Stimulated activated CD8-positive, alpha-beta memory T cell treated with anti-CD3 and anti-CD28 coated beads, Interleukin-4, amount 100 ng/mL, for 48 hours (primary cell): ENCODE results near the gene PLCG2.
"Not testable (repeated sequence)": the region's sequence is repeated elsewhere in the genome, so short reads cannot be mapped to it uniquely, and the experiment has no call there.

Experiments
- DNase-seq: peaks from one replicate; pipeline ENCODE4 v3.0.0-alpha.2; 2020

The PLCG2 gene

DNA sequence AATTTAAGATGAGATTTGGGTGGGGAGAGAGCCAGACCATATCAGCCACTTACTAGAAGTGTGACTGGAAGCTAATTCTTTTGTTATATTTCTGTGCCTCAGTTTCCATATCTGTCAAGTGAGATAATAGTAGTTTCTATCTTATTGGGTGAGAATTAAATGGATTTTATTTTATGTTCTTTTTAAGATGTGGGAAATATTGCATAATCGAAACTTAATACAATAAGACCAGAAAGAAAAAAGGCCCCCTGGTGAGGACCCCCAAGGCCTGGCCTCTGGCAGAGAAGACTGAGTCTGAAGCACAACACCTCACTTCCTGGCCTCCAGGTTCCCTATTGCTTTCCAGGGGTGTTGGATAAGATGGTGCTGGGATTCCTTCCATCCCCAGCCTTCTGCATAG, 13.7 kb downstream of the PLCG2 start:
- no peak for DNase-seq

DNA sequence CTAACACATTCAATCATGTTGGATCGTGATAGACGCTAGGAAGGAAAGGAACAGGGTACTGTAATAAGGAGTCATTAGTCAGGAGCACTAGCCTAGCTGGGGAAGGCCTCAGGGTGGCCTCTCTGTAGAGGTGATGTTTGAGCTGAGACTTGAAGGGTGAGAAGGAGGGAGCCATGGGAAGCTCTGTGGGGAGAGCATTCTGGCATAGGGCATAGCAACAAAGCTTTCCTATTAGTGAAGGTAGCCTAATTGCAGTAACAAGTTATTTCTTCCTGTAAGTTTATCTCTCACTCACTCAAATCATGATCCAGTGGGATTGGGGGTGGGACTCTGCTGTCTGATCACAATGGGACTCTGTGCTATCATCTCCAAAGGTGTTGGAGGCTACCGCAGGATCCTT, 16.1 kb downstream of the PLCG2 start:
- DNase-seq = no peak

DNA sequence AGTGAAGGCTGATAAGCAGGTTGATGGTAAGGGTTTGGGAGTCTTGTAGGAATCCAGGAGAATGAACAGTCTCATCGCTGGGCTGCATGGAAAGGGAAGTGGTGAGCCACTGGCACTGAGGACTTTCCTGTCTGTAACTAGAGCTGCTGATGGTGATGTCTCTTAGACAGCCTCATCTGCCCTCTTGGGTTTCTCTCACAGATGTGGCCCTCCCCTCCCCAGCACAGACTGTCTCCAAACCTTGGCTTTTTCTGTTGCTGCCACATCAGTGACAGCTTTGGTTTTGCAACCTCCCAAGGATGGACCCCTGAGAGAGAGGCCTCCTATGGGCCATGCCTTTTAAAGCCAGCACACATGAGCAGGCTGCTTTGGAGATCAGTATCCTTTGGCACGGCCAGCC, 16.9 kb downstream of the PLCG2 start:
- no peak for DNase-seq

DNA sequence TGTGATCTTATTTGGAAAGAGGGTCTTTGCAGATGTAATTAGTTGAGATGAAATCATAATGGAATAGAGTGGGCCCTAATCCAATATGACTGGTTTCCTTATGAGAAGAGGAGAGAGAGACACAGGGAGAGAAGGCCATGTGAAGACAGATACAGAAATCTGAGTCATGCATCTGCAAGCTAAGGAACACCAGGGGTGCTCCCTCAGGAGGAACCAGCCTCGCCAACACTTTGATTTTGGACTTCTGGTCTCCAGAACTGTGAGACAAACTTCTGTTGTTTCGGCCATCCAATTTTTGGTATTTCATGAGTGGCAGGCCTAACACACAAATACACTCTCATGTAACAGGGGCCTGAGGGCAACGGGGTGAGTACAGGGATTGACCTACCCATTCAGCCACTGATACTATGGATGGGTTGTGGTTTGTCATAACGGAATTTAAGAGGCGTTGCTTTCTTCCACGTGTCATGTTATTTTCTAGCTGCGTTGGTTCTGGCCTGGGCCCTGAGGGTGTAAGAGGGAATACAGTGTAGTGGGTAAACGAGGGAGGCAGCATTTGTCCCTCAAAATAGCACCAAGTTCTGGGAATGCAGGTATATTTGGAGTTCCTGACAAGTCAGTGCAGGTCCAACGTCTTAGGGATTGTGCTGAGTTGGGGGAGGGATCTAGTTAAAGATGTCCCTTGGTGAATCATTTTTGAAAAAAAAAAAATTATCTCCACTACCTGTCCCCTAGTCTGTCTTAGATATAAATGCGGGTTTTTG, 17.7 kb downstream of the PLCG2 start:
- DNase-seq = no peak

DNA sequence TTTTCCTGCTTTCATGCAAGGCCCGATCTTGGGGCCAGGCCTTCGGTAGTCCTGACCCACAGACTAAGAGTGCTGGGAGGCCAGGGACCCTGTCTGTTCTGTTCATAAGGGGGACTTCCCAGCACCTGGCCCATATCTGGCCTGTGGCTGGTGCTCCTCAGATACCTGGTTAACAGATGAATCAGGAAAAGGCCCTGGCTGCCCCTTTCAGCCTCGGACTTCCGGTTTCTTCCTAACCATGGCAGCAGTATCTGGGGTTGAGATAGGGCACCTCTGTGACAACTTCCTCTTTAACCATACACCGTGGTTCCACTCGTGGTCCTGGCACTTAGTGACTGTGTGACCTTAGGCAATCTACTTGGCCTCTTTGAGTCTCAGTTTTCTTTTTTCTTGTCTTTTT, 18.4 kb downstream of the PLCG2 start:
- no peak for DNase-seq

DNA sequence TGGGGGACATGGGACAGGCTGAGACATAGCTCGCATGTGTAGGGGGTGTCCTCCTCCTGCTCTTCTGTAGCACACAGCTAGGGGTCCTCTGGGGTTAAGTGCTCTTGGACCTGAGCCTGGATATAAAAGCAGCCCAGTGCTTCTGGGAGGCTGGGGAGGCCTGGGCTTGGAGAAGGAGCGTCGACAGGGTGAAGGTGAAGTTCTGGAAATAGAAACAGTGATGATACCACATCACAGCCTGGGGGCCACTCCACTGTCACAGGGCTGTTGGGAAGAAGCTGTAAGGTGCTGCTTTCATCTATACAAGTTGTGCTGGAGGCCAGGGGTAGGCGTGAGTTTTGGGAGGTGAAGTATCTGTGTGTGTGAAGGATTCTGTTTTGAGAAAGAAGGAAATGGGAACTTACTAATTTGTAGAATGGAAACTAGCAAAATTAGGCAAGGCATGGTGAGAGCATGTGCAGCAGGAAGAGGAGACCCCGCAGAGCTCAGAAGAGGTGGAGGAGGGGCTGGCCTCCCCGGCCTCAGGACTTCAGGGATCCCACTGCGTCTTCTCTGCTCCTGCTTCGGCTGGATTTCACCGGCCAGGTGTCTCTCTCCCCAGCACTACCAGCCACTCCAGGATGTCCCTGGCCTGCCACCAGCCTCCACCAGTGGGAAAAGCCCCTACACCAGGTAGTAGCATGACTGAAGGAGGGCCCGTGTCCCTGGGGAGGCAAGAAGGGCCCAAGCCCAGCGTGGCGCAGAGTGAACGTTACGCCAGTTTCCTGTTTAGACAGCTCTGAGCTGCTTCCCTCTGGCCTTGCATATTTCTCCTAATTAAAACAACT, 19.4 kb downstream of the PLCG2 start:
- DNase-seq = peak; percentile 51

DNA sequence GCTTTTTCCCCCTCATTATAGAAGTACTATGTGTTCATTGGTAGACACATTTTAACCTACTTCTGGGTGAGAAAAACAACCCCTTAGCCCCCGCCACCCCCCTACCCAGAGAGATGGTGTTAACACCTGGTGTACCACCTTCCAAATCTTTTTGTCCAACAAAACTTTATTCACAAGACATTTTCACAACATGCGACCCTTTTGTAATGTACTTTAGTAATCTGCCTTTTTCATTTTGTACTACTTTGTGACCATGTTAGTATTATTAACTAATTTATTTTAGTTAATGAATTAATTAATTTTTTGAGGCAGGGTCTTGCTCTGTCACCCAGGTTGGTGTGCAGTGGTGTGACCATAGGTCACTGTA, 20.0 kb downstream of the PLCG2 start:
- DNase-seq = no peak

DNA sequence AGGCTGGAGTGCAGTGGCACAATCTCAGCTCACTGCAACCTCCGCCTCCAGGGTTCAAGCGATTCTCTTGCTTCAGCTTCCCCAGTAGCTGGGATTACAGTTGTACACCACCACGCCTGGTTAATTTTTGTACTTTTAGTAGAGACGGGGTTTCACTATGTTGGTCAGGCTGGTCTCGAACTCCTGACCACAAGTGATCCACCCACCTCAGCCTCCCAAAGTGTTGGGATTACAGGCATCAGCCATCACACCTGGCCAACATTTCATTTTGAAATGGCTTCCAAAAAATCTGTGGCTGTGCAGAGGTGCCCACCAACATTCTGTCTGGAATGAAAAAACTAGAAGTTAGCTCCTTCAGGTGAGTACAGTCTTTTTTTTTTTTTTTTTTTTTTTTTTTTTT, 22.6 kb downstream of the PLCG2 start:
- DNase-seq = not testable (repeated sequence)

DNA sequence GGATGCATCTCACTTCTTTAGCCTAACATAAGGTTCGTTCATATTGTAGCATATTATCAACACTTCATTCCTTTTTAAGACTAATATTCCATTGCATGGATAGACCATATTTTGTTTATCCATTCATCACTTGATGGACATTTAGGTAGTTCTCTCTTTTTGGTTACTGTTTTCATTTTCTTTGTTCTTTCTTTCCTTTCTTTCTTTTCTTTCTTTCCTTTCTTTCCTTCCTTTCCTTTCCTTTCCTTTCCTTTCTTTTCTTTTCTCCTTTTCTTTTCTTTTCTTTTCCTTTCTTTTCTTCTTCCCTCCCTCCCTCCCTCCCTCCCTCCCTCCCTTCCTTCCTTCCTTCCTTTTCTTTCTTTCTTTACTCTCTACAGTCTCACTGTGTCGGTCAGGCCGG, 24.2 kb downstream of the PLCG2 start:
- no peak for DNase-seq

DNA sequence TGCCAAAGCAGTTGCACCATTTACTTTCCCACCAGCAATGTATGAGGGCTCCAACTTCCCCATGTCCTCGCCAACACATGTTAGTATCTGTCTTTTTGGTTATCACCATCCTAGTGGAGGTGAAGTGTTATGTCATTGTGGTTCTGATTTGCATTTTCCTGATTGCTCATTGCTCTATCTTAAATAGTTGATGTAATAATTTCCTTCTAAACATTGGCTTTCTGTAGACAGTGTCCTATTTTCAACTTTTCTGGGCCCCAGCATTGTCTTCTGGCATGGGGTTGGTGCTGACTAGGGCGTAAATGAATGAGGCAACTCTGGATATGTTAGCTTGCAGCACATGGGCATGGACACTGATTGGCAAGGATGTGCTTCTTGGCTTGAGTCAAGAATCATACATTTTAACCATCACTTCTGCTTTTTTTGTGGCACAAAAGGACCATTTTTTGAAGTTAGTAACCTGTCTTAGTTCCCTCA, 25.1 kb downstream of the PLCG2 start:
- no peak for DNase-seq

DNA sequence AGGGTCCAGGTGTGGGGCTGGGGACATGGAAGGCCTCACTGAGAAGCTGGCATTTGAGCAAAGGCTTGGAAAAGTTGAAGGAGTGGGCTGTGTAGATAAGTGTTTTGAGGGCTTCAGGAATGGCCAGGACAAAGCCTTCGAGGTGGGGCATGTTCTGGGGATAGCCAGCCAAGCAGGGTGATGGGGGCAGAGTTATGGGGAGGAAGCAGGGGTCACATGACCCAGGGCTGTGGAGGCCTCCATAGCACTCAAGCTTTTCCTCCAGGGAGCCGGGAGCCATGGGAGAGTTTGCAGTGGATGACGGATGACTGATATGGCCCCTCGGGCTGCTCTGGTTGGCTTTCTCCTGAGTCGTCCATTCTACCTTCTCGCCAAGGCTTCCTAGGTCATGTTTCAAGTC, 27.6 kb downstream of the PLCG2 start:
- DNase-seq = no peak

DNA sequence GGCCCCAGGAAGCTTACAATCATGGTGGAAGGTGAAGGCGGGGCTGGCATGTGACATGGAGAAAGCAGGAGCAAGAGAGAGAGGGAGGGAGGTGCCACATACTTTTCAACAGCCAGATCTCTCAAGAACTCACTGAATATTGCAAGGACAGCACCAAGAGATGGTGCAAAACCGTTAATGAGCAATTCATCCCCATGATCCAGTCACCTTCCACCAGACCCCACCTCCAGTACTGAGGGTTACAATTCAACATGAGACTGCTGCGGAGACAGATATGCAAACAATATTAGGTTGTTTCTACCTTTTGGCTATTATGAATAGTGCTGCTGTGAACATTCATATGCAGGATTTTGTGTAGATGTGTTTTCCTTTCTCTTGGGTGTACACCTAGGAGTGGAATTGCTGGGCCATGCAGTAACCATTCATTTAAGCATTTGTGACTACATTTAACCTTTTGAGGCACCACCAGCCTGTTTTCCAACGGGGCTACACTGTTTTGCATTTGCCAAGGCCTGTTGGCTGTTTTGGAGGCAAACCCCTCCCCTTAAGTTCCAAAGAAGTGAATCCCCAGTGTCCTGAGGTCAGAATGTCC, 28.8 kb downstream of the PLCG2 start:
- no peak for DNase-seq

DNA sequence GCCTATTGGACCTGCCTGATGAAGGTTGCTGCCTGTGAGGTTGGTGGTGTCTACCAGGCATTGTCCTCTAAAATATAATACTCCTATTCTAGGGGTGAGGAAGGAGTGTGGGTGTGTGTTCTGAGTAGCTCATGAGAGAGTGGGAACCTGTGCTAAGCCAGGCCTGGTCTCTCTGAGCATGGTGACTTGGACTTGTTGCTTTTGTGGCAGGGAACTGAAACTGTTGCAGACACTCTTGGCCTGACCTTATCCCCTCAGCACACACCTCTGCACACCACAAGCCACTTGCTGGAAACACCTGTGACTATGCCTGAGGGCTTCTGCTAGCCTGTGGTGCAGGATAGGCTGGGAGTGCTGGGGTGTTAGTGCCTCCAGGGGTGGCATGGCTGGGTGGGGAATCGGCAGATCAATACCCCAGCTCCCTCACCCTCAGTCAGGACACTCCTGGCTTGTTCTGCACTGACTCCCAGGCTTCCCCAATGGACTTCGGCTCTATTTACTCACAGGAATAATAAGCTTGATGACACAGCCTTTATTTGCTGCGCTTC, 29.9 kb downstream of the PLCG2 start:
- peak; percentile 34 for DNase-seq

DNA sequence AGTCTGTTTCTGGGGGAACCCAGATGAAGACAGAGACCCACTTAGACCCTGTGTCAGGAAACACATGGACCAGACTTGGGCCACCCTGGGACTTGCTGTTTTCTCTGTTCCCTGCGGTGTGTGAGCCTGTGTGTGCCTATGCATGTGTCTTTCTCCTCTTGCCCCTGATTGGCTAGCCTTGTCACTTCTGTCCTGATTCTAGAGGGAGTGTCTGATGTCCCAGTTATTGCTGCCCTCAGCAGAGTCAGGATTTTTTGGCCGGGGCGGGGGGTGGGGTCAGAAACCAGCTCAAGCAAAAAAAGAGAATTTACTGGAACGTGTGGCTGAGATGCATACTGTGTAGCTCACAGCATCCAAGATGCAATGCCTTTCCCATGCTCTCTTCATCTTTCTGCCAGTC, 30.5 kb downstream of the PLCG2 start:
- DNase-seq = no peak

DNA sequence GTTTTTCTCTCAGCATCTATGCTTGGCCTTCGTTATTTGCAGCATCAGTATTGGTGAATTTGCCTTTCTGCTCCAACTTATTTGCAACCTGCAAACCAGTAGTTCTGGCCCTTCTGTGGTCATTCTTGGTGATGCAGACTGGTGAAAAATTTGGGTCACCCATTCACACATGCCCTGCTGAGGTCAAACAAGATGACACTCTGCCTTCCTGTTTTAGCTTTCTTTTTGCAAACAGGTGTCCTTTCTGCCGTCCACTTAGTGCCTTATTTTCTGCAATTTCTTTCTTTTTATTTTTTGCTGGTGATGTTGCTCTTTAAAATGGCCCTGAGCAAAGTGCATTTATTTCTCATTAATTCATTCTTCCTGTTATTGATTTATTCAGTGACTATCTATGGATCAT, 31.3 kb downstream of the PLCG2 start:
- no peak for DNase-seq

DNA sequence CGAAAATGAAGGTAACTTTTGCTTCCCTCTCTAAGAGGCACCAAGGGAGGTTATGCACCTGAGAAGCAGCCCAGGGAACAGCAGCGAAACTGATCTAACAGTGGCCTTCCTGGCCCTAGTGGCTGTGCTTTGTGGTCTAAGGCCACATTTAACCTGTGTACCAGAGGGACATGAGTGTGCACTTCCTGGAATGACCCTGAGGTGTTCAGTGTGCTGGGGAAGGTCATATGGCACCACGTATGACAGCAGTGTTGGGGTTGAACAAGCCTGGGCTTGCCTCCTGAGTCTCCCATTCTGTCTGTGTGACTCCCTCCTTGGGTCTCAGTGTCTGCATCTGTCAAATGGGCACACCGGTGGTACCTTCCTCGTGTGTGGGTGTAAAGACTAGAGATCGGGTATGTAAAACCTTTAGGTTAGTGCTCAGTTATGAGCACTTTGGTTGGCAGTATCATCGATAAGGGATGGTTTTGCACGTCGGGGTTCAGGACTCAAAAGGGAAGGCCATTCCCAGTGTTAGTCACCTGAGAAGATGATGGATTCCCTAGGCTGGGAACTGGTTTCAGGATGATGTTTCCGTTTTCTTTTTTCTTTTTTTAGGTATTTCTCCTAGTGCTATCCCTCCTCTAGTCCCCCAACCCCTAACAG, 31.9 kb downstream of the PLCG2 start:
- DNase-seq = no peak

DNA sequence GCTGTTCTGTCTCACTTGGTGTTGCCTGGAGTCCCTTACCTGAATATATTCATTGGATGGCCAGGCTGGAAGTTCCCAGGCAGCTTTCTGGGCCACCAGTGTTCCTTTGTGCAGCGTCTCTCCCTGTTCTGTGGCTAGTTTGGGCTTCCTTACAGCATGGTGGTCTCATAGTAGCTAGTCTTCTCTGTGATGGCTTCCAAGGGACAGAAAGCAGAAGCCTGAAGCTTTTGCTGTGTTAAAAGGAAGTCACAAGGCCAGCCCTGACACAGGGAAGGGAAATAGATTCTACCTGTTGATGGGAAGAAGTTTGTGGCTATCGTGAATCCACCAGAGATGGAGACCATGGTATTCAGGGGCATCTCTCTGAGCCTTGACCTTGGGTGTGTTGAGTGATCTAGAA, 34.6 kb downstream of the PLCG2 start:
- no peak for DNase-seq

DNA sequence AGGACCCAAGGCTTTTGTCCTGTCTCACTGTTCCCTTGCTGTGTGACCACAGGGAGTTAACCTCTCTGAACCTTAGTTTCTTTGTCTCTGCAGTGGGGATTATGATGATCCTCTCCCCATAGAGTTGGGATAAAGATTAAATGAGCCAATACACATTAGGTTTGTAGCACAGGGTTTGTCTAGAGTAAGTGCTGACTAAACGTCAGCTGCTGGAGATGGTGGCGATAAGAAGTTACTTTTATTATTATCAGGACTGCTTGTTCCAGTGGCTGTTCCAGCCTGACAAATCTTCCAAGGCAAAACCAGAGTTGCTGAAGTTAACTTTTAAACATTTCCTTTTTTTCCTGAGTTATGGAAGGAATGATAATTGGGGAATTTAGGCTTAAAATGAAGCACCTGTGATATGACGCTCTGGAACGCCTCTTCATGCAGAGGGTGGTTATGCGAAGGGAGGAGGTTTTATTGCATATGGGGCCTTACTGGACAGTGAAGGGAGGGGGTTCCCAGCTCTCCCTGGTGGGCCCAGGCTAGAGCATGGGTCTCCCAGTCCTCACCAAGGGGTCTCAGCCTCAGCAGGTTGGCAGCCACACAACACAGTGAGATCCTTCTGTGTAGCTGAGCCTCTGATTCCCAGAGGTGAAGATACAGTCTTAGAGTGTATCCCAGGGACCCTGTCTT, 35.8 kb downstream of the PLCG2 start:
- no peak for DNase-seq

DNA sequence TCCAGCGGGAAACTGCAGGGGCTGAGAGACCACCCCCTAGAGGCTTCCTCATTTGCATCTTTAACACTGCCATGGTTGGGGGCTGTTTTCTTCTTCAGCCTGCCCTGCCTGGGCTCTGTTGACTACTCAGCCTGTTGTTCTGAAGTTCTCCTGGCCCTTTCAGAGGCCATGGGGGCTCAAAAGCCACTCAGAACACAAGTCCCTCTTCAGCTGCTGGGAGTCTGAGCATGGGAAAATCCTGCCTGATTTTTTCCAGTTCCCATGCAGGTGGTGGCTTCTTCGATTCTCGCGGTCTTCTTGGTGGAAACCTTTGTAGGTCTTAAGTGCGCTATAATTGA, 36.3 kb downstream of the PLCG2 start:
- no peak for DNase-seq

DNA sequence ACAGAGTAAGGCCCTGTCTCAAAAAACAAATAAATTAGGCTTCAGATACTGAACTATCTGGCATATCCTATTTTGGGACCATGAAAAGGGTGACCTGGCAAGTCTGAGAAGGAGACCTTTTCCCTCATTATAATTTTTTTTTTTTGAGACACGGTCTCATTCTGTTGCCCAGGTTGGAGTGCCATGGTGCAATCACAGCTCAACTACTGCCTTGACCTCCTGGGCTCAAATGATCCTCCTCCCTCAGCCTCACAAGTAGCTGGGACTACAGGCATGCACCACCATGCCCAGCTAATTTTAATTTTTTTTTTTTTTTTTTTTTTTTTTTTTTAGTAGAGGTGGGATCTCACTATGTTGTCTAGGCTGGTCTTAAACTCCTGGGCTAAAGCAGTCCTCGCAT, 37.3 kb downstream of the PLCG2 start:
- no peak for DNase-seq

DNA sequence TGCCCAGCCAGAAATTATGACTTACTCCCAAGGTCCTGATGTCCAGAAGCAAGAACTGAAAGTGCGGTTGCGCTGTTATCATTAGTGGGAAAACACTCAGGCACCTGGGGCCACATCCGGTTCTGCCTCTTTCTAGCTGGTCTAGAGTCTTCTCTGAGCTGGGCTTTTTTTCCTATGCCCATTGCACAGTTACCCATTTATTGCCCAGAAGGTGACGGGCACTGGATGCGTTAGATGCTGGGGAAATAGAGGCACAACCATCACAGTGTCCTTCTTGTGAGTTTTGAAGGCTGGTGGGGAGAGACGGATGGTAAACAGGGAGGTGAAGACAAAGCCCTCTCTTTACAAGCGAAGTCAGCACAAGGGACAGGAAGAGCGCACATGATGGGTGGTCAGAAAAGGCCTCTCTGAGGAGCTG, 37.7 kb downstream of the PLCG2 start:
- DNase-seq = no peak

DNA sequence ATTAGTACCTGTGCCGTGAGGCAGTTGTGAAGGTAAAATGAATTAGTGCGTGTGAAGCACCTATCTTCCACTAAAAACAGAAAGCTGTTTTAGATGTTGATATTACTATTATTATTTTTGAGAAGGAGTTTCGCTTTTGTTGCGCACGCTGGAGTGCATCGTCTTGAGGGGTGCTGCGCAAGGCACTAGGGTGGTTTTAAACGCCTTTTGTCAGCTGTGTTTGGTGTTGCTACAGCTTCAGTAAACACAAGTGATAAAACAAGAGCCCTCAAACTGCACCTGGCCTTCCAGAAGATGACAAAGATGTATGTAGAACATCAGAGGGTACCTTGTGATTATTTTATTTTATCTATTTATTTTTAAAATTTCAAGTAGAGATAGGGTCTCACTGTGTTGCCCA, 38.2 kb downstream of the PLCG2 start:
- DNase-seq = no peak
